ENCODE results near the gene PRDM11.

DNA sequence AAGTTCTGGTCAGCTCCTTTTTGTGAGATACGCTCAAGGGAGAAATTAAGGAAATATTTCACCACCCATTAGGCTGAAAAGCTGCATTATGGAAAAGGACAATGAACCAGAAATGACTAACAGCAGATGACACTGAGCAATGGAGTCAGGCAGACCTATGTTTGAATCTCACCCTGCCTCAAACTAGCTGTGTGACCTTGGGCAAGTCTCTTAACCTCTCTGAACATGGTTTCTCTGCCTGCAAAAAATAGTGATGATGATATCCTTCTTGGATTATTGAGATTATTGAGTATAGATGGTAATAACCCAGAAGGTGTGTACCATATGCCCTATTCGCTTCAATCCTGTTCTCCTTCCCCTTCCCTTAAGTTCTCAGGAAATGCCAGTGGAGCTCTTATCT is 2.9 kb upstream of the PRDM11 start:
- no peak for TF ChIP-seq EZH2 (IDR thresholded peaks at IDR 0.05; ENCODE audit: low read depth)
- TF ChIP-seq, protein P1, sequence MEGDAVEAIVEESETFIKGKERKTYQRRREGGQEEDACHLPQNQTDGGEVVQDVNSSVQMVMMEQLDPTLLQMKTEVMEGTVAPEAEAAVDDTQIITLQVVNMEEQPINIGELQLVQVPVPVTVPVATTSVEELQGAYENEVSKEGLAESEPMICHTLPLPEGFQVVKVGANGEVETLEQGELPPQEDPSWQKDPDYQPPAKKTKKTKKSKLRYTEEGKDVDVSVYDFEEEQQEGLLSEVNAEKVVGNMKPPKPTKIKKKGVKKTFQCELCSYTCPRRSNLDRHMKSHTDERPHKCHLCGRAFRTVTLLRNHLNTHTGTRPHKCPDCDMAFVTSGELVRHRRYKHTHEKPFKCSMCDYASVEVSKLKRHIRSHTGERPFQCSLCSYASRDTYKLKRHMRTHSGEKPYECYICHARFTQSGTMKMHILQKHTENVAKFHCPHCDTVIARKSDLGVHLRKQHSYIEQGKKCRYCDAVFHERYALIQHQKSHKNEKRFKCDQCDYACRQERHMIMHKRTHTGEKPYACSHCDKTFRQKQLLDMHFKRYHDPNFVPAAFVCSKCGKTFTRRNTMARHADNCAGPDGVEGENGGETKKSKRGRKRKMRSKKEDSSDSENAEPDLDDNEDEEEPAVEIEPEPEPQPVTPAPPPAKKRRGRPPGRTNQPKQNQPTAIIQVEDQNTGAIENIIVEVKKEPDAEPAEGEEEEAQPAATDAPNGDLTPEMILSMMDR (conservative IDR thresholded peaks at IDR 0.05) = no peak

Measured in PC-9 (cell line).